K562 (cell line): Measurements from ENCODE around the gene FHIT. TPM values are rescaled to one million over a fixed set of nuclear protein-coding genes. Genes with fewer than 3 reads are reported as not detected.
A peak's percentile ranks its signal among the peaks of the same experiment; 100 is the strongest.

Source experiments
- ATAC-seq: fragments of 200-7000 bp; cut with Tn5 transposase; 3 replicates; pipeline ENCODE4 v1.9.1; 2020; ENCODE audit warnings: moderate library complexity
- BruUV-seq: library from RNA; stranded (reverse); fragments of 400-500 nt; replicated peaks from 2 replicates; lab custom pipeline; 2021; lab: Mats Ljungman, UMichigan
- CTCF ChIA-PET: fragments of 300-600 bp; formaldehyde crosslinking; extraction: SDS; loops from one replicate; lab custom pipeline; 2021; ENCODE audit warnings: low intra/inter-chr PET ratio; lab: Yijun Ruan, JAX
- POLR2A ChIA-PET: fragments of 300-600, 350-650 bp; sonication (Branson Sonifier 250); formaldehyde crosslinking; extraction: SDS; loops from one replicate; lab custom pipeline; 2021; ENCODE audit warnings: antibody characterized with exemption, inconsistent platforms; lab: Yijun Ruan, JAX
- DNase-seq, 4 experiments: peaks; one replicate each; pipeline versions ENCODE4 v3.0.0 to v3.0.0-alpha.2; 2011 to 2018; ENCODE audit warnings: low spot score in 3 of 4, mixed read lengths in 3 of 4; ENCODE audit errors: extremely low read depth in 1 of 4
- FAIRE-seq: peaks from 2 replicates; lab custom pipeline; 2011; peaks lifted over from hg19 to GRCh38; lab: Jason Lieb, UNC
- H2AFZ ChIP-seq: 2 replicates; pipeline ENCODE4 v1.6.0; 2011; ENCODE audit warnings: low read depth, low read length, control low read depth, inconsistent platforms
- H3K27ac ChIP-seq: fragments of 200-600 bp; 3 replicates; pipeline ENCODE4 v1.8.0; 2011; ENCODE audit warnings: low read depth, mild to moderate bottlenecking, control low read depth, inconsistent platforms, low read length, moderate library complexity, mixed read lengths; ENCODE audit errors: extremely low read depth
- H3K27me3 ChIP-seq, 2 experiments: fragments of 300-600 bp in 1 of 2; 2 replicates in 1 of 2; 3 replicates in 1 of 2; pipeline versions ENCODE4 v1.6.0 to v1.8.0; 2011; ENCODE audit warnings: inconsistent platforms in 2 of 2, low read length in 2 of 2, mild to moderate bottlenecking in 1 of 2, mixed read lengths in 1 of 2, moderate library complexity in 1 of 2; ENCODE audit not compliant: control insufficient read depth in 2 of 2, insufficient read depth in 2 of 2
- H3K36me3 ChIP-seq: fragments of 300-600 bp; 3 replicates; pipeline ENCODE4 v1.8.0; 2011; ENCODE audit warnings: mild to moderate bottlenecking, low read length, inconsistent platforms; ENCODE audit not compliant: control insufficient read depth, insufficient read depth
- H3K4me1 ChIP-seq, 2 experiments: fragments of 200-600 bp in 1 of 2; replicated peaks in 1 of 2; 2 replicates in 1 of 2; 3 replicates in 1 of 2; pipeline versions ENCODE4 v1.5.1 to v1.8.0; 2011; ENCODE audit warnings: inconsistent platforms in 2 of 2, low read length in 2 of 2, mild to moderate bottlenecking in 1 of 2, mixed read lengths in 1 of 2, moderate library complexity in 1 of 2; ENCODE audit not compliant: control insufficient read depth in 2 of 2, insufficient read depth in 2 of 2
- H3K4me2 ChIP-seq: 2 replicates; pipeline ENCODE4 v1.6.1; 2011; ENCODE audit warnings: low read length, control low read depth, inconsistent platforms, mixed read lengths; ENCODE audit not compliant: insufficient read depth
- H3K4me3 ChIP-seq: fragments of 200-600 bp; sonication (generic), shearing (Covaris generic); 2 replicates; pipeline ENCODE4 v1.5.1; 2016; ENCODE audit warnings: control low read depth, inconsistent platforms
- H3K79me2 ChIP-seq: fragments of 200-600 bp; 3 replicates; pipeline ENCODE4 v1.8.0; 2011; ENCODE audit warnings: low read length, inconsistent platforms; ENCODE audit not compliant: control insufficient read depth, insufficient read depth
- H3K9ac ChIP-seq, 2 experiments: 2 replicates each; pipeline versions ENCODE4 v1.6.0 to v1.6.1; 2011; ENCODE audit warnings: low read depth in 2 of 2, low read length in 2 of 2, control low read depth in 1 of 2, inconsistent platforms in 1 of 2, mild to moderate bottlenecking in 1 of 2, mixed read lengths in 1 of 2; ENCODE audit not compliant: insufficient read depth in 1 of 2
- H3K9me1 ChIP-seq: one replicate; pipeline ENCODE4 v1.6.0; 2011; ENCODE audit warnings: inconsistent platforms, mild to moderate bottlenecking, low read length, moderate library complexity; ENCODE audit not compliant: control insufficient read depth, insufficient read depth
- H3K9me3 ChIP-seq: replicated peaks from 2 replicates; pipeline ENCODE4 v1.5.1; 2011; ENCODE audit warnings: low read depth, low read length, inconsistent platforms; ENCODE audit not compliant: control insufficient read depth, insufficient read depth
- H4K20me1 ChIP-seq: replicated peaks from 2 replicates; pipeline ENCODE4 v1.6.1; 2011; ENCODE audit warnings: low read length, inconsistent platforms, mixed read lengths; ENCODE audit not compliant: control insufficient read depth, insufficient read depth
- ARID1B ChIP-seq: fragments of 450-650 bp; IDR thresholded peaks from 2 replicates; pipeline ENCODE4 v1.6.1; 2016; ENCODE audit warnings: antibody characterized with exemption, mild to moderate bottlenecking, inconsistent platforms
- BRD9 ChIP-seq: fragments of 450-650 bp; IDR thresholded peaks from 2 replicates; pipeline ENCODE4 v1.6.1; 2018; ENCODE audit warnings: low read depth; ENCODE audit not compliant: partially characterized antibody
- CEBPB ChIP-seq: fragments of 450-650 bp; IDR thresholded peaks from 2 replicates; pipeline ENCODE4 v1.6.1; 2016; ENCODE audit warnings: missing genetic modification characterization, missing compliant biosample characterization
- CREM ChIP-seq: IDR thresholded peaks from 2 replicates; pipeline ENCODE4 v1.6.1; 2014; ENCODE audit warnings: antibody characterized with exemption, low read depth
- CTCF ChIP-seq, 3 experiments: IDR thresholded peaks in 2 of 3; conservative IDR thresholded peaks in 1 of 3; 2 replicates each; pipeline ENCODE4 v1.5.1; 2011 to 2012; ENCODE audit warnings: low read length in 3 of 3, mild to moderate bottlenecking in 3 of 3, control low read depth in 2 of 3, improper control_type of control experiment in 1 of 3, inconsistent platforms in 1 of 3, low read depth in 1 of 3, mixed read lengths in 1 of 3, moderate library complexity in 1 of 3; ENCODE audit not compliant: insufficient read depth in 2 of 3
- ETS2 ChIP-seq: IDR thresholded peaks from 2 replicates; pipeline ENCODE4 v1.6.1; 2016; ENCODE audit warnings: borderline replicate concordance, missing genetic modification characterization, mild to moderate bottlenecking, moderate library complexity, missing compliant biosample characterization; ENCODE audit not compliant: poor library complexity, severe bottlenecking
- MCM7 ChIP-seq, 2 experiments: fragments of 450-650 bp; IDR thresholded peaks; 2 replicates each; pipeline ENCODE4 v1.6.1; 2016 to 2018
- SNIP1 ChIP-seq: fragments of 450-650 bp; IDR thresholded peaks from 2 replicates; pipeline ENCODE4 v1.7.1; 2017; ENCODE audit warnings: low read depth, mild to moderate bottlenecking
- ZEB2 ChIP-seq: fragments of 450-650 bp; IDR thresholded peaks from 2 replicates; pipeline ENCODE4 v1.6.1; 2016
- WGBS: fragments of 100-300 bp; shearing (Covaris generic); methylation state at CpG from one replicate; pipeline ENCODE4 v1.1.6; 2016; ENCODE audit warnings: low coverage, mixed read lengths; ENCODE audit not compliant: insufficient coverage; ENCODE audit errors: missing lambda C conversion rate; 5-methylcytosine and 5-hydroxymethylcytosine counted together
- in situ Hi-C: fragments of 300-500 bp; cut with MboI; formaldehyde crosslinking; loops from 4 replicates; pipeline ENCODE4 v1.15.0; 2018; ENCODE audit warnings: inconsistent platforms, mixed read lengths
- intact Hi-C: fragments of 100-400 bp; cut with micrococcal nuclease; formaldehyde crosslinking; loops from 2 replicates; pipeline ENCODE4 v1.14.2; 2022
- polyA plus RNA-seq, 8 experiments: library from polyadenylated mRNA; depleted of rRNA in 4 of 8; stranded (reverse) in 5 of 8; unstranded in 3 of 8; fragments of >200 nt; fragmentation: Nextera tagmentation in 2 of 8; fragmentation: Illumina TruSeq in 1 of 8; extraction: Ambion mirVana in 2 of 8; extraction: Trizol in 1 of 8; gene quantifications; 2 replicates each; pipeline versions ENCODE4 v1.2.1 to v1.2.3, GENCODE V29; 2011 to 2014; ENCODE audit warnings: inconsistent platforms in 1 of 8, missing spikeins in 1 of 8
- total RNA-seq, 7 experiments: library from RNA; depleted of rRNA in 6 of 7; stranded (reverse); fragments of >200 nt in 6 of 7; fragmentation: Illumina TruSeq in 2 of 7; extraction: Trizol in 2 of 7; gene quantifications; 2 replicates each; pipeline versions ENCODE4 v1.2.1 to v1.2.3, GENCODE V29; 2011 to 2021; ENCODE audit warnings: low replicate concordance in 1 of 7

The FHIT gene
- total and polyA plus RNA-seq, 9 of the 15 experiments (the other 6 are each of a cell fraction or from before 2014, with no cell fraction given): 1.7 to 9.1 (median 4.3) TPM

- no peak for TF ChIP-seq ARID1B
- 0 out of 6 replicates have a peak, but pooled peaks of 2 of the 3 experiments have one; percentile 1 to 2 for TF ChIP-seq CTCF (IDR thresholded peaks at IDR 0.05 in 2 of 3, conservative IDR thresholded peaks at IDR 0.05 in 1 of 3; ENCODE audit: insufficient read depth in 2 of 3, low read depth in 1 of 3, low read length in 3 of 3)
- in situ Hi-C loops: no loop called here
- no peak for ATAC-seq
- Histone ChIP-seq H3K9me3 (no peaks in the 10 kb centered on the region), H2AFZ (no peak overlapping the region), H3K36me3 (no peaks in the 10 kb centered on the region), H3K4me3 (no peak overlapping the region), H4K20me1 (no peaks in the 10 kb centered on the region), H3K9me1 (no peaks in the 10 kb centered on the region), H3K9ac (no peak overlapping the region), H3K4me1 (no peaks in the 10 kb centered on the region), H3K79me2 (no peaks in the 10 kb centered on the region), H3K27me3 (no peaks in the 10 kb centered on the region), H3K4me2 (no peak overlapping the region), H3K27ac (no peak overlapping the region)
- peak in 1 of 4 experiments; percentile 2 for DNase-seq
- no TSS peak for BruUV-seq
- WGBS: 7% methylated on average over 2 of the region's 3 CpGs
- no peak for FAIRE-seq
- ChIA-PET CTCF (no interaction called here), POLR2A (no interaction called here)
- intact Hi-C loops: no loop called here
These were observed 496.2 kb downstream of the FHIT start for GRCh38 chr3:60755094-60755493.

GRCh38 chr3:60754617-60755016 lies 496.6 kb downstream of the FHIT start:
- CTCF ChIA-PET: no interaction called here
- Histone ChIP-seq H4K20me1 (no peaks in the 10 kb centered on the region), H3K9me1 (no peaks in the 10 kb centered on the region), H3K79me2 (no peaks in the 10 kb centered on the region), H3K4me1 (no peaks in the 10 kb centered on the region), H2AFZ (no peak overlapping the region), H3K4me2 (no peak overlapping the region), H3K27ac (no peak overlapping the region), H3K36me3 (no peaks in the 10 kb centered on the region), H3K27me3 (no peaks in the 10 kb centered on the region), H3K9me3 (no peaks in the 10 kb centered on the region), H3K9ac (no peak overlapping the region), H3K4me3 (no peak overlapping the region)
- WGBS: no CpG with 5 or more reads among the region's 1 CpG
- ATAC-seq: no peak
- no peak for TF ChIP-seq SNIP1
- TF ChIP-seq ZEB2: no peak
- no peak for TF ChIP-seq CREM
- TF ChIP-seq ETS2 (tag): no peak
- TF ChIP-seq BRD9: no peak
- TF ChIP-seq CEBPB (tag): no peak
- no peak for TF ChIP-seq MCM7 (IDR thresholded peaks at IDR 0.05)
- intact Hi-C loops (no loop called here), in situ Hi-C loops (no loop called here)
- POLR2A ChIA-PET: no interaction called here
- no peak for DNase-seq
- BruUV-seq: no TSS peak
- FAIRE-seq: no peak
